Measurements from ENCODE around the gene KCNIP1. TPM values are rescaled to one million over a fixed set of nuclear protein-coding genes. Genes with fewer than 3 reads are reported as not detected.

The KCNIP1 gene
- total RNA-seq, 3 donors from 2014 or later (not counting 1 experiment from before 2014, with no cell fraction given) = not detected

DNA sequence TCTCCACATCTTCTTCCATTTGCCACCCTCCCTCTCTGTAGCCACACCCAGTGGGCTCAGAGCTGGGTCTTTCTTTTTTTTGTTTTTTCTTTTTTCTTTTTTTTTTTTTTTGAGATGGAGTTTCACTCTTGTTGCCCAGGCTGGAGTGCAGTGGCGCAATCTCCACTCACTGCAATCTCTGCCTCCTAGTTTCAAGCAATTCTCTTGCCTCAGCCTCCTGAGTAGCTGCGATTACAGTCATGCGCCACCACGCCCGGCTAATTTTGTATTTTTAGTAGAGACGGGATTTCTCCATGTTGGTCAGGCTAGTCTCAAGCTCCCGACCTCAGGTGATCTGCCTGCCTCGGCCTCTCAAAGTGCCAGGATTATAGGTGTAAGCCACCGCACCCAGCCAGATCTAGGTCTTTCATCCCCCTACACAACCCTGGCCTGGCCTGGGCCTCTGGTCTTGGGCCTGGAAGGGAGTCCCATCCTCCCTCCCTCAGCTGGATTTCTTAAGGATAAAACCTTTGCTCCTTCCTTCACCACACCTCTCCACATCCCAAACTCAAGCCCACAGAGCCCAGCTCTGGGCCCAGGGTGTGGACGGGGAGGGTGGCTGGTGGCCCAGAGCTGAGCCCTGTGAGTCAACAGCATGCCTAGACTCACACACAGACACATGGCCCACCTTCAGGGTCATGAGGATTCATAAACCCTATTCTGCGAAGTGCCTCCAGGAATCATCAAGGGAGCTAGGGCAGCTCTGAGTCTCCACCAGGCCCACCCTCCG lies 18.8 kb upstream of the KCNIP1 start:
- WGBS (ENCODE audit: insufficient coverage) = 87% methylated on average over 12 of the region's 12 CpGs
- Histone ChIP-seq H3K4me1 (ENCODE audit: control insufficient read depth, insufficient read depth, low read length) (peaks cover 3% of the 10 kb centered on the region), H3K27ac (ENCODE audit: low read length) (no peak overlapping the region), H3K36me3 (ENCODE audit: control insufficient read depth, insufficient read depth, low read length) (no peaks in the 10 kb centered on the region), H3K9me3 (ENCODE audit: control insufficient read depth, insufficient read depth, low read length) (no peaks in the 10 kb centered on the region), H3K27me3 (ENCODE audit: control insufficient read depth, insufficient read depth, low read length) (no peaks in the 10 kb centered on the region), H3K4me3 (ENCODE audit: low read length) (no peak overlapping the region)
- Mint-ChIP-seq H3K9me3 (no peaks in the 10 kb centered on the region), H3K27me3 (ENCODE audit: low read depth in 2 of 2) (peaks cover 15 to 21% of the 10 kb centered on the region in 2 donors), H3K4me1 (no peaks in the 10 kb centered on the region), H3K4me3 (no peak overlapping the region), H3K36me3 (no peaks in the 10 kb centered on the region), H3K27ac (no peak overlapping the region)
- DNase-seq (no peak), ATAC-seq (no peak)
- TF ChIP-seq, protein P1, sequence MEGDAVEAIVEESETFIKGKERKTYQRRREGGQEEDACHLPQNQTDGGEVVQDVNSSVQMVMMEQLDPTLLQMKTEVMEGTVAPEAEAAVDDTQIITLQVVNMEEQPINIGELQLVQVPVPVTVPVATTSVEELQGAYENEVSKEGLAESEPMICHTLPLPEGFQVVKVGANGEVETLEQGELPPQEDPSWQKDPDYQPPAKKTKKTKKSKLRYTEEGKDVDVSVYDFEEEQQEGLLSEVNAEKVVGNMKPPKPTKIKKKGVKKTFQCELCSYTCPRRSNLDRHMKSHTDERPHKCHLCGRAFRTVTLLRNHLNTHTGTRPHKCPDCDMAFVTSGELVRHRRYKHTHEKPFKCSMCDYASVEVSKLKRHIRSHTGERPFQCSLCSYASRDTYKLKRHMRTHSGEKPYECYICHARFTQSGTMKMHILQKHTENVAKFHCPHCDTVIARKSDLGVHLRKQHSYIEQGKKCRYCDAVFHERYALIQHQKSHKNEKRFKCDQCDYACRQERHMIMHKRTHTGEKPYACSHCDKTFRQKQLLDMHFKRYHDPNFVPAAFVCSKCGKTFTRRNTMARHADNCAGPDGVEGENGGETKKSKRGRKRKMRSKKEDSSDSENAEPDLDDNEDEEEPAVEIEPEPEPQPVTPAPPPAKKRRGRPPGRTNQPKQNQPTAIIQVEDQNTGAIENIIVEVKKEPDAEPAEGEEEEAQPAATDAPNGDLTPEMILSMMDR (IDR thresholded peaks at IDR 0.05) = no peak
- intact Hi-C loops (cut with micrococcal nuclease) = no loop called here

DNA sequence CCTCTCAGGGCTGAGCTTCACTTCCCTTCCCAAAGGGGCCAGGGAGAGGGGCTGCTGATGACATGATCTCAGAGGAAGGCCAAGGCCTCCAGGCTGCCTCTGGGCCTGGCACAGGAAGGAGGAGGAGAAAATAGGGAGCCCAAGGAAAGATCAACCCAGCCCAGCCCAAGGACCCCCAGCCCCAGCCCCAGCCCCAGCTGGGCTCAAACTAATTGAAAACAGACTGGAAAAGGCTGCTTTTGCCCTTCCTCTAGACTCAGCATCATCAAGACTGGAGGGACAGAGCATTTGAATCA lies 18.3 kb upstream of the KCNIP1 start:
- H3K27me3 Mint-ChIP-seq (ENCODE audit: low read depth in 2 of 2) = peaks cover 15 to 18% of the 10 kb centered on the region in 2 donors
- Histone ChIP-seq H3K4me1 (ENCODE audit: control insufficient read depth, insufficient read depth, low read length) (peaks cover 3% of the 10 kb centered on the region), H3K4me3 (ENCODE audit: low read length) (no peak overlapping the region), H3K27me3 (ENCODE audit: control insufficient read depth, insufficient read depth, low read length) (no peaks in the 10 kb centered on the region), H3K9me3 (ENCODE audit: control insufficient read depth, insufficient read depth, low read length) (no peaks in the 10 kb centered on the region), H3K27ac (ENCODE audit: low read length) (no peak overlapping the region), H3K36me3 (ENCODE audit: control insufficient read depth, insufficient read depth, low read length) (no peaks in the 10 kb centered on the region)
- H3K4me1 Mint-ChIP-seq = no peaks in the 10 kb centered on the region
- H3K27ac Mint-ChIP-seq = no peak overlapping the region
- DNase-seq = no peak
- no peak for ATAC-seq
- TF ChIP-seq, protein P1 (IDR thresholded peaks at IDR 0.05) = no peak
- H3K4me3 Mint-ChIP-seq = no peak overlapping the region
- no peaks in the 10 kb centered on the region for H3K36me3 Mint-ChIP-seq
- no peaks in the 10 kb centered on the region for H3K9me3 Mint-ChIP-seq
- intact Hi-C loops (cut with micrococcal nuclease) = no loop called here

DNA sequence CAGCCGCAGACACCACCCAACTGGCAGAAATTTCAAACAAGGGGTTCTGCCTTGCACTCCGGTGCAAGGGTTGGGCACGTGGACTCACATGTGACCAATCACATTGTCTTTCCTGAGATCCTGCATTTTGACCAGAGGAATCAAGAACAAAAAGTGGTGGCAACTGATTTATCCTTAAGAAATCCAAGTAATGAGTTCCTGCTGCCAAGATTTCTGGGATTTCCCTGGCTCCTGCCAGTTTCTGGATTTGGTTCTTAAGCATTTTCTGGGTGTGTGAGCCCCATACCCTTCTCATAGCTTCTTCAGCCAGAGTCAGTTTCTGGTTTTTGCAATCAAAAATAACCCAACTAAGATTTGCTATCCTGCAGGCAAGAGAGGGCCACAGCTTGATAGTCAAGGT lies 17.4 kb upstream of the KCNIP1 start:
- H3K36me3 Mint-ChIP-seq = no peaks in the 10 kb centered on the region
- Histone ChIP-seq H3K27me3 (ENCODE audit: control insufficient read depth, insufficient read depth, low read length) (no peaks in the 10 kb centered on the region), H3K27ac (ENCODE audit: low read length) (no peak overlapping the region), H3K4me3 (ENCODE audit: low read length) (no peak overlapping the region), H3K4me1 (ENCODE audit: control insufficient read depth, insufficient read depth, low read length) (peaks cover 3% of the 10 kb centered on the region), H3K36me3 (ENCODE audit: control insufficient read depth, insufficient read depth, low read length) (no peaks in the 10 kb centered on the region), H3K9me3 (ENCODE audit: control insufficient read depth, insufficient read depth, low read length) (no peaks in the 10 kb centered on the region)
- ATAC-seq (no peak), DNase-seq (no peak)
- WGBS (ENCODE audit: insufficient coverage) = 92% methylated on average over 3 of the region's 3 CpGs
- H3K27me3 Mint-ChIP-seq (ENCODE audit: low read depth in 2 of 2) = peaks cover 11 to 15% of the 10 kb centered on the region in 2 donors
- no peak overlapping the region for H3K4me3 Mint-ChIP-seq
- H3K27ac Mint-ChIP-seq = no peak overlapping the region
- TF ChIP-seq, protein P1 (IDR thresholded peaks at IDR 0.05) = no peak
- H3K4me1 Mint-ChIP-seq = no peaks in the 10 kb centered on the region
- H3K9me3 Mint-ChIP-seq = no peaks in the 10 kb centered on the region
- intact Hi-C loops (cut with micrococcal nuclease) = no loop called here

DNA sequence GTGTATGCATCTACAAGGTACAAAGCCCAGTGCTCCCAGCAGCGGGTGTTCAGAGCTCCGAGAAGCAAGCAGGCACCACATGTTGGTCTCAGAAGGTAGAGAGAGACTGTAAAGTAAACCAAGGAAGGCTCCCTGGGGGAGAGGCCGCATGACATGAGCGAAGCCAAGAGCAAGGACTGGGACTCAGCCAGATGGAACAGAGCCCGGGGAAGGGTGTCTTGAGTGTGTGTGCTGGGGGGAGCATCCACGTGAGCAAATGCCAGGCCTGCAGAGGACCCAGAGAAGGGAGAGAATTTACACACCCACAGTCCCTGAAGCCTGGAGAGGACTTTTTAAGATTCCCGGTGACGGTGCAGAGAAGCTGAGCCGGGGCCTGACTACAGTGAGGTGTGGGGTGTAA lies 15.2 kb upstream of the KCNIP1 start:
- H3K4me1 Mint-ChIP-seq = no peaks in the 10 kb centered on the region
- 89% methylated on average over 9 of the region's 9 CpGs for WGBS (ENCODE audit: insufficient coverage)
- H3K9me3 Mint-ChIP-seq = no peaks in the 10 kb centered on the region
- ATAC-seq = no peak
- TF ChIP-seq, protein P1 (IDR thresholded peaks at IDR 0.05) = no peak
- peaks cover 0 to 9% of the 10 kb centered on the region in 2 donors for H3K27me3 Mint-ChIP-seq (ENCODE audit: low read depth in 2 of 2)
- Histone ChIP-seq H3K36me3 (ENCODE audit: control insufficient read depth, insufficient read depth, low read length) (no peaks in the 10 kb centered on the region), H3K27me3 (ENCODE audit: control insufficient read depth, insufficient read depth, low read length) (no peaks in the 10 kb centered on the region), H3K4me3 (ENCODE audit: low read length) (no peak overlapping the region), H3K9me3 (ENCODE audit: control insufficient read depth, insufficient read depth, low read length) (no peaks in the 10 kb centered on the region), H3K27ac (ENCODE audit: low read length) (no peak overlapping the region), H3K4me1 (ENCODE audit: control insufficient read depth, insufficient read depth, low read length) (peaks cover 3% of the 10 kb centered on the region)
- H3K27ac Mint-ChIP-seq = no peak overlapping the region
- H3K4me3 Mint-ChIP-seq = no peak overlapping the region
- intact Hi-C loops (cut with micrococcal nuclease) = no loop called here
- DNase-seq = no peak
- no peaks in the 10 kb centered on the region for H3K36me3 Mint-ChIP-seq

All from natural killer cell (primary cell).